CD4-positive, alpha-beta T cell treated with Interleukin-21 for 1 hour (primary cell): Measurements from ENCODE around the gene DYNC1H1.
A peak's percentile ranks its signal among the peaks of the same experiment; 100 is the strongest.

ENCODE experiments used
- DNase-seq: peaks from one replicate; pipeline ENCODE4 v3.0.0-alpha.2; 2020

Gene DYNC1H1

GRCh38 chr14:101964297-101965180, at the start of gene DYNC1H1:
Gene DYNC1H1, plus strand, starts transcription at chr14:101964573. Its CDS starts 119 bp downstream, at chr14:101964692.
- DNase-seq, result peak; percentile 89

GRCh38 chr14:101915871-101916815, 48.2 kb upstream of the DYNC1H1 start:
- no peak for DNase-seq

- no peak for DNase-seq
These were observed 47.5 kb upstream of the DYNC1H1 start for GRCh38 chr14:101916816-101917412.

GRCh38 chr14:101917413-101918017, 46.9 kb upstream of the DYNC1H1 start:
- no peak for DNase-seq

GRCh38 chr14:101918065-101918989, 46.0 kb upstream of the DYNC1H1 start:
- DNase-seq, result no peak

GRCh38 chr14:101920271-101920670, 44.1 kb upstream of the DYNC1H1 start:
- no peak for DNase-seq

- no peak for DNase-seq
These were observed 41.5 kb upstream of the DYNC1H1 start for GRCh38 chr14:101922866-101923265.

- DNase-seq, result no peak
These were observed 39.2 kb upstream of the DYNC1H1 start for GRCh38 chr14:101925152-101925551.

- DNase-seq, result no peak
These were observed 38.3 kb upstream of the DYNC1H1 start for GRCh38 chr14:101926085-101926484.

GRCh38 chr14:101926620-101927019, 37.8 kb upstream of the DYNC1H1 start:
- DNase-seq, result no peak

GRCh38 chr14:101927859-101928258, 36.5 kb upstream of the DYNC1H1 start:
- peak; percentile 6 for DNase-seq

GRCh38 chr14:101928415-101928841, 35.9 kb upstream of the DYNC1H1 start:
- DNase-seq, result no peak

- DNase-seq, result no peak
These were observed 35.3 kb upstream of the DYNC1H1 start for GRCh38 chr14:101929096-101929495.

GRCh38 chr14:101929946-101930345, 34.4 kb upstream of the DYNC1H1 start:
- no peak for DNase-seq

- no peak for DNase-seq
These were observed 31.7 kb upstream of the DYNC1H1 start for GRCh38 chr14:101932673-101933072.

GRCh38 chr14:101933209-101933608, 31.2 kb upstream of the DYNC1H1 start:
- no peak for DNase-seq

- no peak for DNase-seq
These were observed 29.7 kb upstream of the DYNC1H1 start for GRCh38 chr14:101934601-101935150.

- no peak for DNase-seq
These were observed 26.2 kb upstream of the DYNC1H1 start for GRCh38 chr14:101937926-101938767.

- DNase-seq, result no peak
These were observed 24.7 kb upstream of the DYNC1H1 start for GRCh38 chr14:101939646-101940170.

- DNase-seq, result no peak
These were observed 19.9 kb upstream of the DYNC1H1 start for GRCh38 chr14:101944451-101944850.
